M059J (cell line): ENCODE results near the gene CTDNEP1. TPM values are rescaled to one million over a fixed set of nuclear protein-coding genes. Genes with fewer than 3 reads are reported as not detected.

Source experiments
- DNase-seq: peaks from one replicate; pipeline ENCODE4 v3.0.0-alpha.2; 2012; ENCODE audit warnings: low read depth
- total RNA-seq: library from RNA; depleted of rRNA; stranded (reverse); fragments of >200 nt; shearing (Covaris generic); gene quantifications from 2 replicates; pipeline ENCODE4 v1.2.3, GENCODE V29; 2014; rRNA removed

Gene CTDNEP1
- total RNA-seq, 1 experiment from 2014 or later = 42.6 TPM

DNA sequence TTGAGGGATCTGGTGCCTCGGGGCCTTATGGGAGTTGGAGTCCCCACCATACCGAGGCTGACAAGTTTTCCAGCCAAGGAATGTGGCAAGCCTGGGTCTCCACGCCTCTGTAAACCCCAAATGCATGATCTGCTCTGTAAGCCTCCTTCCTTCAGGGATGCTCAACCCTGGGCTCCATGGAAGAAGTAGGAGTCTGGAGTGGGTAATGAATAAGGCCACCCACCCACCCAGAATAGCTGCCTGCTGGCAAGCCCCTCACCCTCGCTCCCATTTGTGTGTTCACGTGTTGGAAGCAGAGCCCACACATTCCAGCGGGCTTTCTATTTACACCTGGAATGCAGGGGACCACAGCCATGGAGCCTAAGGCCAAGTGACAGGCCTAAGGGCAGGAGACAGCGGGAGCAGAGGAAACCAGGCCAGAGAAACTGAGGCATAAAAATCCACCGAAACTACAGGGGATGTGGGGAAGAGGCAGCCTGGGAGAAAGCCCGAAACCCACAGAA is 36.3 kb downstream of the CTDNEP1 start:
- DNase-seq = peak; percentile 44

DNA sequence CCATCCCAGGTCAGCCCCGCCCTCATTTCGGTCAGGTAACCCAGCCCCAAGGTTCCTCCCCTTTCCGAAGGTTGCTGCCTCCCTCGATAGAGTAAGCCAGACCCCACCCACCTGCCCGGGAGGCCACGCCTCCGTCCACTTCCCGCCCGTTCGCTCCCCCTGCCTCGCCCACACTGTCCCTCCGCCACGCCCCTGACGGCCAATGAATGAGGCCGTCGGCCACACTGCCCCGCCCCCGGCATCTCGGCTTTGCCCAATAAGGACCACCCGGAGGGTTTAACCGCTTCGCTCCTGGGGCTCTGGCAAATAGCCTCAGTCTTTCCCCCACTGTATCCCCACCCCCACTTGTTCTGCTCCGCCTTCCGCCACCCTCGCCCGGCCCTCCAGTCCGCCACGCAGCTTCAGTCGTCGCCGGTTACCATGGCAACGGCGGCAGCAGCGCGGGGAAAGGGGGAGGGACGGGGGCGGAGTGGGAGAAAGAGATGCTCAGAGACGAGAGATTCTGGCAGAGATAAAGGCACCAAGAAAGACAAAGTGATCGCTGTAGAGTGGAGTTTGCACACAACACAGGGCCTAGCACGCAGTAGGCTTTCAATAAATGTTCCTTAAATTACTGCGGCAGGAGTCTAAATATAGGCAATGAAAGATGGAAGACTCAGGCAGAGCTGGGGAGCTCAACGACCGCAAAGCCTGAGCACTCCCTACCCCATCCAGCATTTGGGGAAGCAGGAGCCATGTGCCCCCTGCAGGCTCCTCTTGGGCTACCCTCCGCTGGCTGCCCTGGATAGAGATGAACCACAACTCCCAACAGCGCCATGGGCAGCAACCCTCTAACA is 37.0 kb downstream of the CTDNEP1 start:
- peak; percentile 95 for DNase-seq

DNA sequence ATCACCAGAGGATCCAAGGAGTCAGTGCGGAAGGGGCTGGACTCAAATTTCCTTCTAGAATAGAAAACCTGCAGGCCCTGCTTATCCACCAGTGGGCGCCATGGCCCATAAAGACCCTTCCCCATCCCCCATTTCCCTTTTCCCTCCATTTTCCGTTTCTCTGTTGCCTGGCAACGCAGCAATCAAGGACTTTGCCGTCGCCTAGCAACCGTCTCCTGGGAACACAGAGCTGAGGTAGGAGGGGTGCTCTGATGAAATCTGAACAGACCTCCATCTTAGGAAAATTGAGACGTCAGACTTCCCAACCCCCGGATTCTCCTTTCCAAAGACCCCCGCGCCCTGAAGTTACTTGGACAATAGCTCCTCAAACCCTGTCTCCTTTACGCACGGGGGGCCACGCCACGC is 37.6 kb downstream of the CTDNEP1 start:
- peak; percentile 84 for DNase-seq

DNA sequence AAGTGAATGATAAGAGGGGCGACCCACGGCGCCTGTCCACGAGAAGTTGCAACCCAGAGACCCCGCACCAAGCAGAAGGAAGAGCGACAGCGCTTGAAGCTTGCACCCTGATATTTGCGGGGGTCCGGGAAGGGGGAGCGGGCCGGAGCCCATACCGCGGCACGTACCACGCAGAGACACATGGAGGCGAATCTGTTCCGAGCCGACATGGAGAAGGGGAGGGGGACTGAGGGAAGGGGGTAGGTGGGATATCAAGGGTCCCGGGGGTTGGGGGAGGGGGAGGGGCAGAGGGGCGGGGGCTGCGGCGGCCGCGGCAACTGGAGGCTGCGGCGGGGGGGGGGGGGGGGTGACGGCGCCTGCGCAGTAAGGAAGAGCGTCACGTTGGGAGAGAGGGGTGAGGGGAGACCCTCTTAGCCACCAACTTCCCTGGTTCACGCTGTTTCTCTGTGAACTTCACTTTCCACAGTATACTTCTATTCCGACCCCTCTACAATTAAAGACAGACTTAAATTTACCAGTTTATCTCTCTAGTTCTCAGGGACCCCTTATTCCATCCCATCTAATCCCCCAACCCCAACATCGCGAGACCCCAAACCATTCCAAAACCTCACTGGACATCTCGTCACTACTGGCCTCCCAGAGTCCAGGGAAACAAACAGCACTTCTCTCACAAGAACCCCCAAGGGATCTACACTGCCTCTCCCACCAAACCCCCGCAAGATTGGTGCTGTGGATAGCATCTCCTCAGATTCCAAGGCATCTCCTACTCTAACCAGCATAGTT is 39.9 kb downstream of the CTDNEP1 start:
- DNase-seq = no peak

DNA sequence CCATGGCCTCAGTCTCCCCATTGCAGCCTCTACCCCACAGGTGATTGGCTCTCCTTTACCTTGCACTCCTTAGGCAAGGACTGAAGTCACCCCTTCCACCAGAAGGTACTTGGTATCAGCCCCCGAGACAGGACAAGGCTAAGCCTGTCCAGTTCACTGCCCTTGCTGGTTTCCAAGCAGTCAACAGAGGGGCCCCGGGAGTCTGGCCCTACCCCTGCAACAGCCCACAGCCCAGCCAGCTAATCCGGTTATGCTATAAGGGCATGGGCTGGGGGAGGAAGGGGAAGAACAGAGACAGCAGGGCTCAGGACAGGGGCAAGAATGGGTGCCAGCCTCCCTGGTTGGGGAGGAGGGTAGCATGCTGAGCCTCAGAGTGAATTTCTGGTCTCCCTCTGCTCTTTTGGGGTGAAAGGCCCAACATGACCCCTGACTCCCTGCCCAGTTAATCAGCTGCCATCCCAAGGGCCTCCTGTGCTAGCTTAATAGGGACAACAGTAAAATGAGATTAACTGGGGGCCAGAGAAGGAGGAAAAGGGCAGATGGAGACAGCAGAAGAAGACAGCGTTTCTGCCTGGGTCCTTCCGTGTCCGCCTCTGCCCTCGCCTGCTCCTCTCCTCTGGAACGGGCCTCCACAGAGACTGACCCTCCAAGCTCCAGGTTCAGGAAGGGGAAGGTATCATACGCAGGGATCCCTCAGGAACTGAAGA is 42.6 kb downstream of the CTDNEP1 start:
- no peak for DNase-seq

DNA sequence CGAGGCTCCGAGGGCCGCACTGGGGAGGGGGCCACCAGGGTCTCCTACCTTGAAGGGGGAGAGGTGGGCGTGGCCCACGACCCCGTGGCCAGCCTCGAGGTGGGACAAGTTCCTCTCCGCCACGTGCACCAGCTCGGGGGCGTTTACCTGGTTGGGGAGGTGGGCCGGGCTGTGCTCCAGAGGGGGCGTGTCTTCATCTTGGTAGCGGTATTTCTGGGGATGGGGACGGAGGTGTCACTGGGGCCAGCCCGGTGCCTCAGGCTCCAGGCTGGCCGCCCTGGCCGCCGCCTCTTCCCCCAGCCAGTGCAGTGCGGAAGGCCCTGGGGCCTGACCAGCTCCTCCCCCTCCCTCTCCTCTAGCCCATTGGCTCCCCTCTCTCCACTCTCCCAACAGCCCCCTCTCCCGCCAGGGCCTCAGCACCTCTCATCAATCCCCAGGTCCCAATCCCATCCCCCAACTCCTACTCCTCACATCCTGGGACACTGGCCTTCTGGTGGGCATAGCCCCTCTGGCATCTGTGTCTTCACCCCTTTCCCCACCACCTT is 43.4 kb downstream of the CTDNEP1 start:
- DNase-seq = no peak

DNA sequence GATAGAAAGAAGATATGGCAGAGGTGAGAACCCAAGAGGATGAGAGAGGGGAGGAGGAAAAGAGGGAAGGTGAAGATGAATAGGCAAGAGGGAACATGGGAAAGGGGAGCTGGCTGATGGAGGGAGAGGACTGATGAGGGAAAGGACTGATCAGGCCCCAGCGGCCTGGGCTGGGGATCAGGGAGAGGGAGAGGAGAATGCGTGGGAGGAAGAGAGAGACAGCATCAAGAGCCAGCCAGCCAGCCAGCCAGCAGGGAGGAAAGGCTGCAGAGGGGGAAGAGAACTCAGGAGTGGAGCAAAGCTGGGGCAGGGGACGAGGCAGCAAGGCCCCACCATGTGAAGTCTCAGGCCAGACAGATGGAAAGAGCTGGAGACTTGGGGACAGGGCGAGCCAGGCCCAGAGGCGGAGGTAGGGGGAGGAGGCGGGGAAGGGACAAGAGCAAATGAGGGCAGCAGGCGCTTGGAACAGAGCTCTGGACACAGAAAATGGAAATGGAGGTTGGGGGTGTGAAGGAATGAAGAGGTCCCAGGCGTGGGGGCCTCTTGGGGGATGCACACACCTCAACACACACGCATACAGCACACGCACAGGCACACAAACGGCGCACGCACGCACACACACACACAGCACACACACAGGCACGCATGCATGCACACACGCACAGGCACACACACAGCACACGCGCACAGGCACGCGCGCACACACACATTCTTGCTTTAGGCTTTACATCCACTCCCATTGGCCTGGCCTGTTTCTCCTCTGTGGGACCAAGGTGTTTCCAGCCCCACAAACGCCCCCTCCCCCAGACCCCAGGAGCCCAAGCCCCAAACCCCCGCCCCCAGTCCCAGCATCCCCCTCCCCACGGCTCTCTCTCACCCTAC is 44.2 kb downstream of the CTDNEP1 start:
- DNase-seq = no peak

DNA sequence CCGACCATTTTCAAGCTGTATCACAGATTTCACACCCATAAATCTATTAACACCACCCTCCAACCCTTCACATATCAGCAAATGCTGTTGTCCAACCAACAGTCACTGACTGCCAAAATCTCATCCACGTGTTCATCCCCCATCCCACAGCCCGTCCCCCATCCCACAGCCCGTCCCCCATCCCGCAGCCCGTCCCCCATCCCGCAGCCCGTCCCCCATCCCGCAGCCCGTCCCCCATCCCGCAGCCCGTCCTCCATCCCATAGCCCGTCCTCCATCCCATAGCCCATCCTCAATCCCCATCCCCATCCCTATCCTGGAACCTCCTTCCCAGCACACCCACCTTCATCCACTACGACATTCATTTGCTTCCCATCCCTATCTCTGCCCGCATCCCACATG is 46.0 kb downstream of the CTDNEP1 start:
- DNase-seq = no peak

DNA sequence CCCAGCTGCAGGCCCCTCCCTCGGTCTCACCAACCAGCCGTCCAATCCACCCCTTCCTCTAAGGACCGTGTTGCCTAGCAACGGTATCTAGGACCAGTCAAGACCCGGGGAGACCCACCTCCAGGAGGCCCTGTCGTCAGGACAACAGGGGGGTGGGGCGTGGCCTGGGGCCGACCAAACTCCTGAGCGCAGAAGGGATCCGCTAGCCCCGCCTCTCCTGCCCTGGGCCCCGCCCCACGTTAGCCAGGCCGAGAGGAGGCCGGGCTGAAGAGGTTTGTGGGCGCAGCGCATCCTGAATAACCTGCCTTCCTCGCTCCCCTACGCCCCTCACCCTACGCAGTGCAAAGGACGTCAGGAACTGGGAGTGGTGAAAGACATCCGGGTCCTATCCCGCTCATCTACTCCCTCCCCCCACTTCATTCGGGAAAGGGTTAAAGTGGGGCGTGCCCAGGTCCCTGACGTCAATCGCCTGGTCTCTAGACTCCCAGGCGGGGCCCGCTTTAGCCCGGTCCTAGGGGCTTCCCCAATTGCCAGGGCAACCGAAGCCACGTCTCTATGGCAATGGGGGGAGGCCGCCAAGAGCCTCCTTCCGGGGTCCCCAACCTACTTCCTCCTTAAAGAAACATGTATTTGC is 46.6 kb downstream of the CTDNEP1 start:
- no peak for DNase-seq

DNA sequence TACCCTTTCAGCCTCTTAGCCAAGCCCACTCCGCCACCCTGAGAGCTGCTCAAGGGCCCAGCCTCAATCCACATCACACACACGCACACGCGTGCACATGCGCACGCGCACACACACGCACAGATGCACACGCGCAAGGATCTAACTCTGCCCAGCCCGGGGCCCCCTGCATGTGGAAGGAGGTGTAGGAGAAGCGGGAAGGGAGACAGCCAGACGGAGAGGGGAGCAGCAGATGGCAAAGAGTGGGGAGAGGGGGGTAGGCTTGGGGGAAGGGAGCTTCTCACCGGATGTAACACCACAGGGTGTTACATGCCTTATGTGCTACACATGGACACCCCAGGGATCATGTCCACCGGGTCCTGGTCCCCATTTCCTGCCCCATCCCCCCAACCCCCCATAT is 47.2 kb downstream of the CTDNEP1 start:
- DNase-seq = no peak

DNA sequence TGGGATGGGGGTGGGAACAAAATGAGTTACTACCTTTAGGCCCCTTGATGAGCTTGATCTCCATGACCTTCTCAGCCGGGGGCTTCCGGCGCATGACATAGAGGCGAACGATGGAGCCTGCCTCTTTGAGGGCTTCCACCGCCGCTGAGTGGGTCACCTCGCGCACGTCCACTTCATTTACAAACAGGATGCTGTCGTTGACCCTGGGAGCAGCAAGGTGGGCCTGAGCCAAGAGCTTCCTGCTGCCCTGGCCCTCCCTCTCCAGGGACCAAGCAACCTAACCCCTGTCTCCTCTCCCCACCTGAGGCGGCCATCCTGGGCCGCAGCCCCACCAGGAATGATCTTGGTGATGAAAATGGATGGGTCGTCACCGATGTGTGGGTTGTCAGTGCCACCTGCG is 48.1 kb downstream of the CTDNEP1 start:
- no peak for DNase-seq

DNA sequence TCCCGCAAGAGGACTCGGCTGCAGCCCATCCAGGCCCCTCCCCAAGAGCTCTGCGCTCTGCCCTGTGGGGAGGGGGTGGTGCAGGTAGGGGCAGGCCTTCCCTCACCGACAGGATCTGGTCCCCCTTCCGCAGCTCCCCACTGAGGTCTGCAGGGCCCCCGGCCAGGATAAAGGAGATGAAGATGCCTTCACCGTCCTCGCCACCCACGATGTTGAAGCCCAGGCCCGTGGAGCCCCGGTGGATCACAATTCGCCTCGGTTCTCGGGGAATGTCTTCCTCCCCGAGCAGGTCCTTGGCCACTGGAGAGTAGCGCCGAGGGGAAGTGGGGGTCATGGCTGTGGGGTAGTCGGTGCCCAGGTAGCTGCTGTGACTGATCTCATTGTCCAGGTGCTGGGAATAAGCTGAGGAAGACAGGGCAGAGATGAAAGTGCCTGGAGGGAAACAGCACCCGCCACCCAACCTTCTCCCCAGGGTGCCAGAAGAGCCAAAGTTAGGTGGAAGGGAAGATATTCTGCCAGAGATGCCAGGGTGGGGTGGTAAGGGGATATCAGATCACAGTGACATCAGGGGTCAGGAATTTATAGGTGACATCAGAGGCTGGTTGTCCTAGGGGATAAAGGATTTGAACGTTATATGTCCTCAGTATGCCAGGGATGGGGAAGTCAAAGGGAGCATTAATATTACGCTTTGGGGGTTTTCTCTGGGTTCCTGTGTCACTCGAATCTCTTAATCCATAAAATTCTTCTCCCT is 54.7 kb downstream of the CTDNEP1 start:
- no peak for DNase-seq

DNA sequence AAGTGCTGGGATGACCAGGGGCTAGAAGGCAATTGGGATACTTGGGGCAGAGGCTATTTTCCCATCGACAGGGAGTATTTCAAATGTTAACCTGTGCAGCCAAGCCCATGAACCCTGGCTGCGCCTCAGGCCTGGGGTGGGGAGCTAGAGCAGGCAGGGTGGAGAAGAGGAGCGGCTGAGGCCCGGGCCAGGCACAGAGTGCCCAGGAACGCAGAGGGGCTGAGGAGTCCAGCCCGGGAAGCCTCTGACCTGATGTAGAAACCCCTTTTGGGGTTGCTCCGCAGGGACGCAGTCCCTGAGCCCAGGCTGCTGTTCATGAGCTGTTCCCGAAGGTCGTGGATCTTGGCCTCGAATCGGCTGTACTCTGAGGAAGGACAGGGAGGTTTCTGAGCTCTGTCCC is 55.6 kb downstream of the CTDNEP1 start:
- no peak for DNase-seq

Other genes with a start within 250 kb of the CTDNEP1 start
- gene RNASEK, start 239.1 kb downstream of the CTDNEP1 start, total RNA-seq = 262 and 391 TPM in 2 replicates
- not detected in 2 replicates for gene BCL6B, start 228.7 kb downstream of the CTDNEP1 start, total RNA-seq
- gene SLC16A13, start 215.7 kb downstream of the CTDNEP1 start, total RNA-seq = 0.30 and 0.54 TPM in 2 replicates
- not detected in 2 replicates for gene SLC16A11, start 207.6 kb downstream of the CTDNEP1 start, total RNA-seq
- not detected in 2 replicates for gene CLEC10A, start 171.5 kb downstream of the CTDNEP1 start, total RNA-seq
- gene ASGR2, start 136.9 kb downstream of the CTDNEP1 start, total RNA-seq = not detected in 2 replicates
- not detected in 2 replicates for gene ASGR1, start 72.4 kb downstream of the CTDNEP1 start, total RNA-seq
- gene DLG4, start 31.9 kb downstream of the CTDNEP1 start, total RNA-seq = 4.7 and 7.8 TPM in 2 replicates
- 294 and 491 TPM in 2 replicates for gene ACADVL, start 31.8 kb downstream of the CTDNEP1 start, total RNA-seq
- 23.9 and 39.1 TPM in 2 replicates for gene DVL2, start 17.2 kb downstream of the CTDNEP1 start, total RNA-seq
- gene PHF23, start 12.3 kb downstream of the CTDNEP1 start, total RNA-seq = 49.6 and 53.3 TPM in 2 replicates
- gene GABARAP, start 9.3 kb downstream of the CTDNEP1 start, total RNA-seq = 575 and 595 TPM in 2 replicates
- 75.1 and 75.3 TPM in 2 replicates for gene ELP5, start 481 bp upstream of the CTDNEP1 start, total RNA-seq
- gene CLDN7, start 10.7 kb upstream of the CTDNEP1 start, total RNA-seq = 0.10 and 2.4 TPM in 2 replicates
- gene SLC2A4, start 30.0 kb upstream of the CTDNEP1 start, total RNA-seq = 0.44 TPM in 1 of 2 replicates, not detected in the other
- 0.39 and 0.79 TPM in 2 replicates for gene YBX2, start 42.9 kb upstream of the CTDNEP1 start, total RNA-seq
- gene EIF5A, start 55.9 kb upstream of the CTDNEP1 start, total RNA-seq = 428 and 432 TPM in 2 replicates
- 94.3 and 118 TPM in 2 replicates for gene GPS2, start 63.6 kb upstream of the CTDNEP1 start, total RNA-seq
- 3.6 and 8.0 TPM in 2 replicates for gene NEURL4, start 77.6 kb upstream of the CTDNEP1 start, total RNA-seq
- gene ACAP1, start 84.8 kb upstream of the CTDNEP1 start, total RNA-seq = not detected in 2 replicates
- 3.5 and 7.1 TPM in 2 replicates for gene KCTD11, start 100.4 kb upstream of the CTDNEP1 start, total RNA-seq
- not detected in 2 replicates for gene TMEM95, start 103.4 kb upstream of the CTDNEP1 start, total RNA-seq
- gene TNK1, start 129.4 kb upstream of the CTDNEP1 start, total RNA-seq = 0.62 and 0.67 TPM in 2 replicates
- 17.0 and 29.2 TPM in 2 replicates for gene PLSCR3, start 142.8 kb upstream of the CTDNEP1 start, total RNA-seq
- 122 and 146 TPM in 2 replicates for gene TMEM256, start 152.4 kb upstream of the CTDNEP1 start, total RNA-seq
- 8.9 and 16.5 TPM in 2 replicates for gene NLGN2, start 156.1 kb upstream of the CTDNEP1 start, total RNA-seq
- gene SPEM1, start 168.6 kb upstream of the CTDNEP1 start, total RNA-seq = not detected in 2 replicates
- gene SPEM2, start 173.9 kb upstream of the CTDNEP1 start, total RNA-seq = not detected in 2 replicates
- gene SPEM3, start 177.1 kb upstream of the CTDNEP1 start, total RNA-seq = not detected in 2 replicates
- 5.3 and 10.0 TPM in 2 replicates for gene TMEM102, start 183.7 kb upstream of the CTDNEP1 start, total RNA-seq
- gene FGF11, start 187.8 kb upstream of the CTDNEP1 start, total RNA-seq = 3.7 and 5.0 TPM in 2 replicates
- 10.7 and 16.6 TPM in 2 replicates for gene CHRNB1, start 193.3 kb upstream of the CTDNEP1 start, total RNA-seq
- gene ZBTB4, start 227.9 kb upstream of the CTDNEP1 start, total RNA-seq = 13.9 and 26.7 TPM in 2 replicates
- gene SLC35G6, start 229.7 kb upstream of the CTDNEP1 start, total RNA-seq = not detected in 2 replicates
- gene POLR2A, start 232.6 kb upstream of the CTDNEP1 start, total RNA-seq = 15.2 and 26.1 TPM in 2 replicates